ENCODE results near the gene SOHLH1.
"Not testable (repeated sequence)": the region's sequence is repeated elsewhere in the genome, so short reads cannot be mapped to it uniquely, and the experiment has no call there.

DNA sequence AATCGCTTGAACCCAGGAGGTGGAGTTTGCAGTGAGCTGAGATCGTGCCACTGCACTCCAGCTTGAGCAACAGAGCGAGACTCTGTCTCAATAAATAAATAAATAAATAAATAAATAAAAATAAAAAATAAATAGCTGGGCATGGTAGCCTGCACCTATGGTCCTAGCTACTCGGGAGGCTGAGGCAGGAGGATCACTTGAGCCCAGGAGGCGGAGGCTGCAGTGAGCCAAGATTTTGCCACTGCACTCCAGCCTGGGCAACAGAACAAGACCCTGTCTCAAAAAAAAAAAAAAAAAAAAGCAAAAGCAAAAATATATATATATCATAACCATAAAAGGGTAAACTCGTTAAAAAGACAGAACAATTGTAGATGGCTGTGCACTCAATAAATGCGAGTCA is 26.5 kb downstream of the SOHLH1 start:
- not testable (repeated sequence) for TF ChIP-seq CTCF (IDR thresholded peaks at IDR 0.05); ZFX (IDR thresholded peaks at IDR 0.05; ENCODE audit: borderline replicate concordance)
